ENCODE data around the gene SH3BP2.

Gene SH3BP2

GRCh38 chr4:2858451-2859217, 65.7 kb downstream of the SH3BP2 start:
- no peak for DNase-seq

GRCh38 chr4:2859514-2859913, 66.6 kb downstream of the SH3BP2 start:
- no peak for DNase-seq

GRCh38 chr4:2860391-2861348, 67.8 kb downstream of the SH3BP2 start:
- no peak for DNase-seq

DNA sequence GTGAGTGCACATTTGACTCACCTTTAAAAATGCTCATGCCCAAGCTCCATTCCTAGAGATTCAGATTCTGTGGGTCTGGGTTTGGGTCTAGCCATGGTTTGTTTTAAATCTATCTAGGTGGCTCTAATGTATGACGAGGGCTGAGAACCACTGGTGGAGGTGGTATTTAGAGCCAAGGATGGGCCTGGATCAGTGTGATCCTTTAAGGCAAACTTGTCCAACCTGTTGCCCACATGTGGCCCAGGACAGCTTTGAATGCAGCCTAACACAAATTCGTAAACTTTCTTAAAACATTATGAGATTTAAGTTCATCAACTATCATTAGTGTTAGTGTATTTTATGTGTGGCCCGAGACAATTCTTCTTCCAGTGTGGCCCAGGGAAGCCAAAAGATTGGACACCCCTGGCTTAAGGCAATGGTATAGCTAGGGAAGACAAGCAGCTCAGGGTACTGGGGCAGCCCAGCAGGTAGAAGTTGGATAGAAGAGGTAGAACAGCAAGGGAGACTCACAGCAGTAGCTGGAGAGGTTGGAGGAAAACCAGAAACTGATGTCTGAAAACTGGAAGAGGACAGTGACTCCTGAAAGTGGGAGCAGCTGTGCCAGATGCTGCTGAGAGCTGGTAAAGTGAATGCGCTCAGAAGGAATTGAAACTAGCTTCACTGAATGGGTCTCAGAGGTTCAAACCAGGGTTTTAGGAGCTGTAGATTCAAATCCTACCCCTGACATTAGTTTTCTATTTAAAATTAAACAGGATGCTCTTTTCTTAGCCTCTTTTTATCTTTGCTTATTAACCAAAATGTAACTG, 68.9 kb downstream of the SH3BP2 start:
- no peak for DNase-seq

DNA sequence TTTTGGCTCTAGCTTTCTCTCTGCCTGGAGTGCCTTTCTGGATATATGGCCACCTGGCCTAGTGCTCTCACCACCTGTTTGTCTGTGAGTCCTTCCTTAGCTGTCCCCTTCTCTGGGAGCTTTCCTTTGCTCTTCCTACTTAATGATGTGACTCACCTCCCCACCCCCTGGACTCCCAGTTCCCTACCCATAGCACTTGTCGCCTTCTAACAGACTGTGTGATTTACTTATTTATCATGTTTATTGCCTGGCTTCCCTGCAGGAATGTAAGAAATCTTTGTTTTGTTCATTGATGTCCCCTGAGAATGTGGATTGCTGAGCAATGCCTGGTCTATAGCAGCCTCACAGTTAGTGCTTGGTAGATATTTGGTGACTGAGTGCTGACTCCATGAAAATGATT, 69.6 kb downstream of the SH3BP2 start:
- DNase-seq: no peak

- DNase-seq: no peak
Measured at GRCh38 chr4:2863649-2864048, 70.8 kb downstream of the SH3BP2 start.

DNA sequence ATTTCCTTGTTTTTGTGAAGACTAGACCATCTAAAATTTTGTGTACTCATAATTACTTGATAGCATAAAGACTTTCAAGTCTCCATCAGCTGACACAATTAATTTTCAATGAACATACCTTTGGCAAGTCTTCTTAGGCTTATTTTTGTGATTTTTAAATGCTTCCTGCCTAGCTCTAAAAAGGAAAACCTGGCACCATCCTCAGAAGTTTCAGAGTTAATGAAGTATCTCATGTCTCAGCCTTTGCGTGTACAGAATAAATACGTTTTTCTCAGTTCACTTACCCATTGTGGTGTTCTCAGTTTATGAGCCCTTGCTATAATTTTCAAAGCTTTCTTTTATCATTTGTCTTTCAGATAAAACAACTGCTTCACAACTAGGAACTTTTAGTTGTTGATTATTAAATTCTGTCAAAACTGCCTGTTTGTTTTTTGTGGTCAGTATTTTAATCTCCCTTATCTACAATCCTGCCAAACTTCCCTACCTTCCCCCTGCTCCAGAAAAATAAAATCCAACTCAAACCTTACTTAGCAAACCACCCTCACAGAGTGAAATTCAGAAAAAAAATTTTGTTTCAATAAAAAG, 72.4 kb downstream of the SH3BP2 start:
- no peak for DNase-seq

DNA sequence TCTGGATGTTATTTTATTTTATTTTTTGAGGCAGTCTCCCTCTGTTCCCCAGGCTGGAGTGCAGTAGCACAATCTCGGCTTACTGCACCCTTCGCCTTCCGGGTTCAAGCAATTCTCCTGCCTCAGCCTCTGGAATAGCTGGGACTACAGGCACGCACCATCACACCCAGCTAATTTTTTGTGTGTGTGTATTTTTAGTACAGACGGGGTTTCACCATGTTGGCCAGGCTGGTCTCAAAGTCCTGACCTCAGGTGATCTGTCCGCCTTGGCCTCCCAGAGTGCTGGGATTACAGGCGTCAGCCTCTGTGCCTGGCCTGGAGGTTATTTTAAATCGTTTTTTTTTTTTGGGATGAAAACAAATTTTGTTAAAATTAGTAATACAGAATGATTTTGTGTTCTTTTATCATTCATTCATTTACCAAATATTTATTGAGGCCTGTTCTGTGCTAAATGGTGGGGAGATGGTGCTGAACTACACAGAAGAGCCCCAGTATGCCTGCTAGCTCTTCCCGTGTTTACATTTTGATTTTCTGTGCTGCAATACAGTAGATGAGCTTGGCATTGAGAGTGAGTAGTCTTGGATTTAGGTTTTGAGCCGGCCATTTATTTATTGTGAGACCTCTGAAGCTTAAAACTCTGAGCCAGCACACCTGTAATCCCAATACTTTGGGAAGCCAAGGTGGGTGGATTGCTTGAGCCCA, 73.4 kb downstream of the SH3BP2 start:
- no peak for DNase-seq

- no peak for DNase-seq
Measured at GRCh38 chr4:2866891-2867290, 74.0 kb downstream of the SH3BP2 start.

GRCh38 chr4:2867758-2868491, 75.0 kb downstream of the SH3BP2 start:
- no peak for DNase-seq

DNA sequence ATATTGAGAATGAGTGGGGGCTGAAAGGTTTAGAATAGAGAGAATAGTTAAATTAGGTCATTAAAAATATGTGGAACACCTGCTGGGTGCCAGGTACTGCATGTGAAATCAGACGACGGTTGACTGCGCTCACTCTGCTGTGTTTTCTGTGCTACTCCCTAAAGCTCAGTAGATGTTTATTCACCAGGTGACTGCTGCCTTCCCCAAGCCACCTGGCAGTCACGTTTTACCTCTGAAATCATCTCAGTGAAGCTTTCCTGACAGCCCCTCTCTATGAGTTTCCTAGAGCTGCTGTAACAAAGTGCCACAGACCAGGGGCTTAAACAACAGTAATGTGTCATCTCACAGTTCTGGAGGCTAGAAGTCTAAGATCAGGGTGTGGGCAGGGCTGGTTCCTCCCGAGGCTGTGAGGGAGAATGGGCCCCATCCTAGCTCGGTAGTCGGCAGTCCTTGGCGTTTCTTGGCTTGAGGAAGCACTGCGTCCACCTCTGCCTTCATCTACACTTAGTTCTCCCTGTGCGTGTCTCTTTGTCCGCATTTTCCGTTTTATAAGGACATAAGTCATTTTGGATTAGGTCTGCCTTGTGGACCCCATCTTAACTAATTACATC, 76.1 kb downstream of the SH3BP2 start:
- DNase-seq: no peak

DNA sequence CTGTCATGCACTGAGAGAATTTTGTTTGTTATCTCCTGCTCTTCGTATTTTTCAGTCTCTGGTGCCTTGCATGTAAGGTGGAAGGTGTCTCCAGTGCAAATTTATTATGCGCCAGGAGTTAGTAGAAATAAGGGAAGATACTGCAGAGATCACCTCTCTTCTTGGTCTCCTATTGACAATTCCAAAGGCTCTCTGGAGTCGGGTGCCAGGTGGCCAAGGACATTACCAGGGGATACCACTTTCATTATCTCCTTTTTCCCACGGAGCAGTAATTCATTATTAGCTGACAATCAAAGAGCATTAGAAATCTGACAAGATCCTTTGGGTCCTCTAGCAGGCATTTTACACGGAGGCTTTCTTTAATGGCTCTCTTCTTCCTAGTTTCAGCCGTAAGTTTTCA, 76.8 kb downstream of the SH3BP2 start:
- DNase-seq: no peak

DNA sequence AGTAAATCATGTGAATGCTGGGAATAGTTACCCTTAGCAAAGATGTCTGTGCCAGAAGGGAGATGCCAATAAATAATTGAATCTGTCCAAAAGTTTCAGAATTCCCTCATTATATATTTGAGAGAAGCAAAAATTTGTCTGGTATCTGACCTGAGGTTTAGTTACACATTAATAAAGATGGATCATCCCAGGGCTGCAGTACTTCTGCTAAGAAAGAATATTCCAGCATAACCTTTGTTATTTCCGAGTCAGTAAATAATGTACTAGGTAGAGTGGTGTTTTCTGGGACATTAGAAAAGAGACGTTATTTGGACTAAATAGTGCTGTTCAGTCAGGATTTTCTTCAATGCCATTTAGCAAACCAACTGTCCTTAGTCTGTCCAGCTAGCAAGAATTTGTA, 77.2 kb downstream of the SH3BP2 start:
- no peak for DNase-seq

DNA sequence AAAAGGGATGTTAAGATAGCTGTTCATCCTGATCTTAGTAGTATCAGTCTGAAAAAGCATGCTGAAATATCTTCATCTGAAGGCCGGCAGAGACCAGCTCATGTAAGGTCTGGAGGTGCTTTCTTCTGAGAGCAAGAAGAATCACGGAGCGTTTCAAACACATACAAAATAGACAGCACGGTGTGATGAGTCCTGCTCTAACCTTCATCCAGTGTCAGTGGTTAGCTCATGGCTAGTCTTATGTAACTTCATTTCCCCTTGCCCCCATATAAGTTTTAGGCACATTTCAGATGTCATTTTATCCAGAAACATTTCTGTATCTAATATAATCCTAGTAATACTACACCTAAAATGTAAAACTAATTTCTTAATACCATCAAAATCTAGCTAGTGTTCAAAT, 78.6 kb downstream of the SH3BP2 start:
- DNase-seq: no peak

DNA sequence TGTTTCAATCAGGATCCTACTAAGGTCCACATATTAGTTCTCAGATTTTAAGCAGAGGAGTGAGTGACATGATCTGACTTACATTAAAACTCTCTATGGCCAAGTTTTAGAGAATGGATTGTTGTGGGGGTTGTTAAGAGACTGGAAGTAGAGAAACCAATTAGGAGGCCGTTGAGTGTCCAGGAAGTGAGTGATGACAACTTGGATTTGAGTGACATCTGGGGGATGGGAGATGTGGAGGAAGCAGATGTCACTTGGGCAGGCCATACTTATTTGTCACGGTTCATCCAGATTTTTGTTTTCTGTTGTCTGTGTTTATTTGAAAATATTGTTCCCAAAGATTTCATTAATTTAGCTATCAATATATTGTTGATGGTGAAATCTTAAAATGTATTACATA, 79.0 kb downstream of the SH3BP2 start:
- no peak for DNase-seq

DNA sequence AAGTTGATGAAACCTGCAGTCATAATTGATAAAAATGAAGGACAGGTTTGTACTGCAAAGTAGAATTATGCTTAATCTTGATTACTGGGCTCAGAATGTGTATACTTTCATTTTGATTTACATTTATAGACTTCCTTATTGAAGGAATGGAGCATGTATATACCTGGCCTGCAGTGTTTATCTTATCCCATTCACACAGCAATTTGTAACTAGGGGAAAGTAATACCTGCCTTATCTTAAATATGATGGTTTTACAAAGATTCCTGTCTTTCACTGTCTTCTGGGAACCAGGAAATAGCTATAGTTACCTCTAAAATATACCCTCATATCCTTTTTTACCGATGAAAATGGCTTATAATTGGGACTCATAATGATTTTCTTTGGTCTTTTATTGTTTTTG, 80.4 kb downstream of the SH3BP2 start:
- DNase-seq: no peak

DNA sequence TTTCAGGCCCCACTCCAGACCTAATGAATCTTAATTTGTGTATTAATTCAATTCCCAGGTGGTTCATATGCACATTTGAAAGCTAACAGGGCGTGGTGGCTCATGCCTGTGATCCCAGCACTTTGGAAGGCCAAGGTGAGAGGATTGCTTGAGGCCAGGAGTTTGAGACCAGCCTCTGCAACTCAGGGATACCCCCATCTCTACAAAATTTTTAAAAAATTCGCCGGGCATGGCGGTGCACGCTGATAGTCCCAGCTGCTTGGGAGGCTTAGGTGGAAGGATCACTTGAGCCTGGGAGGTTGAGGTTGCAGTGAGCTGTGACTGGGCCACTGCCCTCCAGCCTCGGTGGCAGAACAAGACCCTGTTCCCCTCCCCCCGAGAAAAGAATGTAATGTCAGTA, 82.0 kb downstream of the SH3BP2 start:
- DNase-seq: no peak

- DNase-seq: no peak
Measured at GRCh38 chr4:2875556-2875955, 82.7 kb downstream of the SH3BP2 start.

DNA sequence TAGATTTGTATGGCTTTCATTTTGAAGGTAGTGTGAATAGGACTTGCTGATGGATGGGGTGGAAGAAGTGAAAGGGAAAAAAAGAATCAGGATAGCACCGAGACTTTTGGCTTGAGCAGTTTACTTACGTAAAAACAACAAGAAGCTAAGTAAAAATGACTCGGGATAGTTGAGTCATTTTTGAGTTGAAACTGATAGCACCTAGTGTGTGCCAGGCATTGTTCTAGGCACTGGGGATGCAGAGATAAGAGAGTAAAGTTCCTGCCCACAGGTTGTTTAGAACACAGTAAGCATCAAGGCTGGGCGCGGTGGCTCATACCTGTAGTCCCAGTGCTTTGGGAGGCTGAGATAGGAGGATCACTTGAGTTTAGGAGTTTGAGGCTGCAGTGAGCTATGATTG, 85.5 kb downstream of the SH3BP2 start:
- DNase-seq: no peak

GRCh38 chr4:2879026-2879425, 86.1 kb downstream of the SH3BP2 start:
- DNase-seq: no peak

DNA sequence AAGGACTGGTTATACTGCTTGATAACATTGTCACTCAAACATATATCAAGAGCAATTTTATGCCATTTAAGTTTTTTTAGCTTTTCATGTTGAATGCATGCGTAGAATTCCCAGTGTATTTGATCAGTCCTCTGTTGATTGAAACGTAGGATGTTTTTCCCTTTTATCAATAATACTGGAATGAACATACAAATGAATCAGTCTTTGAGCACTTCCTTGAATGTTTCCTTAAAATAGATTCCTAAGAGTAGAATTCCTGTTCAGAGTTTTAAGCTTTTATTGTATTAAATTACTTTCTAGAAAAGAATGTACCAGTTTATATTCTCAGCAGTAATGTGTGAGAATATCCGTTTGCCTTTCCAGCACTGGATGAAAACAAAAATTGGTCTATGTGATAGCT, 88.5 kb downstream of the SH3BP2 start:
- DNase-seq: no peak

All from CD4-positive, alpha-beta T cell treated with Interleukin-17A for 1 hour (primary cell).